ENCODE data around the gene TXNDC8. TPM values are rescaled to one million over a fixed set of nuclear protein-coding genes. Genes with fewer than 3 reads are reported as not detected.
"Not testable (repeated sequence)": the region's sequence is repeated elsewhere in the genome, so short reads cannot be mapped to it uniquely, and the experiment has no call there.

The TXNDC8 gene
- total RNA-seq, 1 experiment from 2014 or later: not detected

DNA sequence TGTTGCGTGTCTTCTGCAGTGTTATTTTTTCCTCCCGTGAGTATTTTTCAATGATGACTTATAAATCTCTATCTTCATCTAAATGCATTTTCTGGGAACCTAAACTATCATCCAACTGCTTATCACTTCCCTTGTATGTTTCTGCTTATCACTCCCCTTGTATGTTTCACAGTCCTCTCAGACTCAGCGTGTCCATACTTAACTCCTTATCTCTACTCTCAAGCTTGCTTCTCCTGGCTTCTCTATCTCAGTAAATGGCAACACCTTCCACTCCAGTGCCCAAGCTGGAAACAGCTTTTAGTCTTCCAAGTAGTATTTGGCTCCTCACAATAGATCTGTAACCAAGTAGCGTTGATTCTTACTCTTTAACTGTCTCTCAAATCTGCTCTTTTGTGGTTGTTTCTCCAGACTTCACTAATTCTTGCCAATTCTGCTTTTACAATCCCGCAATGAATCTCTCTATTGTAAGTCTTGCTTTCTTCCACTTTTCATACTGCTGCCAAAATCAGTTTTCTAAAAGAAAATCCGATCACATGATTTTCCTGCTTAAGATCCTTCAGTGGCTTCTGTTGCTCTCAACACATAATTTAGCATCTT is 33.8 kb upstream of the TXNDC8 start:
- BruUV-seq (replicated peaks): no TSS peak
- H3K36me3 ChIP-seq (ENCODE audit: control insufficient read depth, insufficient read depth, low read length): no peaks in the 10 kb centered on the region
- TF ChIP-seq, protein P1, sequence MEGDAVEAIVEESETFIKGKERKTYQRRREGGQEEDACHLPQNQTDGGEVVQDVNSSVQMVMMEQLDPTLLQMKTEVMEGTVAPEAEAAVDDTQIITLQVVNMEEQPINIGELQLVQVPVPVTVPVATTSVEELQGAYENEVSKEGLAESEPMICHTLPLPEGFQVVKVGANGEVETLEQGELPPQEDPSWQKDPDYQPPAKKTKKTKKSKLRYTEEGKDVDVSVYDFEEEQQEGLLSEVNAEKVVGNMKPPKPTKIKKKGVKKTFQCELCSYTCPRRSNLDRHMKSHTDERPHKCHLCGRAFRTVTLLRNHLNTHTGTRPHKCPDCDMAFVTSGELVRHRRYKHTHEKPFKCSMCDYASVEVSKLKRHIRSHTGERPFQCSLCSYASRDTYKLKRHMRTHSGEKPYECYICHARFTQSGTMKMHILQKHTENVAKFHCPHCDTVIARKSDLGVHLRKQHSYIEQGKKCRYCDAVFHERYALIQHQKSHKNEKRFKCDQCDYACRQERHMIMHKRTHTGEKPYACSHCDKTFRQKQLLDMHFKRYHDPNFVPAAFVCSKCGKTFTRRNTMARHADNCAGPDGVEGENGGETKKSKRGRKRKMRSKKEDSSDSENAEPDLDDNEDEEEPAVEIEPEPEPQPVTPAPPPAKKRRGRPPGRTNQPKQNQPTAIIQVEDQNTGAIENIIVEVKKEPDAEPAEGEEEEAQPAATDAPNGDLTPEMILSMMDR (IDR thresholded peaks at IDR 0.05; ENCODE audit: insufficient read depth in 1 of 2, low read depth in 1 of 2, low read length in 1 of 2, severe bottlenecking in 1 of 2, unreplicated experiment in 1 of 2): no peak
- no peaks in the 10 kb centered on the region for H3K36me3 Mint-ChIP-seq (ENCODE audit: insufficient read depth, unreplicated experiment)
- no peaks in the 10 kb centered on the region for H3K9me3 Mint-ChIP-seq (ENCODE audit: unreplicated experiment)
- intact Hi-C loops (cut with micrococcal nuclease; ENCODE audit: unreplicated experiment): no loop called here
- H3K27me3 Mint-ChIP-seq (ENCODE audit: insufficient read depth, unreplicated experiment): no peaks in the 10 kb centered on the region
- POLR2A ChIA-PET: no interaction called here
- no peaks in the 10 kb centered on the region for H3K27me3 ChIP-seq (replicated peaks; ENCODE audit: control insufficient read depth, insufficient read depth, low read length)
- H3K4me1 ChIP-seq: no peaks in the 10 kb centered on the region
- DNase-seq: no peak
- no peaks in the 10 kb centered on the region for H3K9me3 ChIP-seq
- H3K4me3 Mint-ChIP-seq (ENCODE audit: unreplicated experiment): no peak overlapping the region
- no peak overlapping the region for H3K27ac Mint-ChIP-seq (ENCODE audit: unreplicated experiment)
- no peaks in the 10 kb centered on the region for H3K4me1 Mint-ChIP-seq (ENCODE audit: low read depth, unreplicated experiment)
- CTCF ChIA-PET: no interaction called here
- H3K4me3 ChIP-seq (ENCODE audit: low read depth, low read length): no peak overlapping the region

DNA sequence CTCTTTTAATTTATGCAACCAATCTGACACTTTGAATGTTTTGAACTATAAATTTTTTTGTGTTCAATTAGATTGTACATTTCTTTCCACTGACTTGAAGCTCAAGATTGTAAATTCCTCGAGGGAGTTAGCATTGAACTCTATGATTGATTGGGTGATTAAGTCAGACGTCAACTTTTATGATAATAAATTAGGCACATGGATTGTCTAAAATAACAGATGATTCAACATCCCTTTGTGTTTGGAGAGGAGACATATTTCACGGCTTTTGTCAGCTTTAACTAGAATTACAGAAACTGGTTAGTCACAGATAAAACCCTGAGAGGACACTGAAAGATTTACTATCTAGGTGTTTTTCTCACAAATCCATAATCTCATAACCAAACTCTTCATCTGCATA is 32.7 kb upstream of the TXNDC8 start:
- CTCF ChIA-PET: interaction anchor here (0.5 kb wide), 1 partner anchor 1121 kb away, joined by 3 read pairs; no protein-coding TSS in a partner anchor
- POLR2A ChIA-PET: no interaction called here
- BruUV-seq (replicated peaks): no TSS peak
- no peak overlapping the region for H3K4me3 Mint-ChIP-seq (ENCODE audit: unreplicated experiment)
- DNase-seq: no peak
- no peak overlapping the region for H3K27ac Mint-ChIP-seq (ENCODE audit: unreplicated experiment)
- no peaks in the 10 kb centered on the region for H3K9me3 ChIP-seq
- intact Hi-C loops (cut with micrococcal nuclease; ENCODE audit: unreplicated experiment): no loop called here
- no peaks in the 10 kb centered on the region for H3K4me1 ChIP-seq
- no peaks in the 10 kb centered on the region for H3K9me3 Mint-ChIP-seq (ENCODE audit: unreplicated experiment)
- no peak overlapping the region for H3K4me3 ChIP-seq (ENCODE audit: low read depth, low read length)
- H3K27me3 Mint-ChIP-seq (ENCODE audit: insufficient read depth, unreplicated experiment): no peaks in the 10 kb centered on the region
- H3K27me3 ChIP-seq (replicated peaks; ENCODE audit: control insufficient read depth, insufficient read depth, low read length): no peaks in the 10 kb centered on the region
- no peaks in the 10 kb centered on the region for H3K36me3 Mint-ChIP-seq (ENCODE audit: insufficient read depth, unreplicated experiment)
- TF ChIP-seq, protein P1 (IDR thresholded peaks at IDR 0.05; ENCODE audit: insufficient read depth in 1 of 2, low read depth in 1 of 2, low read length in 1 of 2, severe bottlenecking in 1 of 2, unreplicated experiment in 1 of 2): no peak
- no peaks in the 10 kb centered on the region for H3K36me3 ChIP-seq (ENCODE audit: control insufficient read depth, insufficient read depth, low read length)
- H3K4me1 Mint-ChIP-seq (ENCODE audit: low read depth, unreplicated experiment): no peaks in the 10 kb centered on the region

DNA sequence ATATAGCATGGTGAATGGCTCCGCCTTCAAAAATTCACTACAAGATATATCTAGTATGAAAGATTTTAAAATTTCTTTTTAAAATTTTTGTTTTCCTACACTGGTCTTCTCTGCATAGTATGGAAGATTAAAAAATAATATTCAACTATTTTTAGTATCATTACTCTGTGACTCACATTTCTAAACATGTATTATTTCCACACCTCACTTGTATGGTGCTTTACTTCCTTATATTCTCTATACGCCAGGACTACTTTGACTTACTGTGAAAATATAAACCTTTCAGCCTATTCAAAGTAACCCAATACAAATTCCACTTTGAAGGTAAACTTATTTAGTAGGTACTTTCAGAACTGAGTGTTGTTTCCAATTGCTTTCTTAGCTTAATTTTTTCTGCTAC is 26.8 kb upstream of the TXNDC8 start:
- Mint-ChIP-seq H3K36me3 (ENCODE audit: insufficient read depth, unreplicated experiment) (no peaks in the 10 kb centered on the region), H3K9me3 (ENCODE audit: unreplicated experiment) (no peaks in the 10 kb centered on the region), H3K27ac (ENCODE audit: unreplicated experiment) (no peak overlapping the region), H3K4me3 (ENCODE audit: unreplicated experiment) (no peak overlapping the region), H3K27me3 (ENCODE audit: insufficient read depth, unreplicated experiment) (no peaks in the 10 kb centered on the region), H3K4me1 (ENCODE audit: low read depth, unreplicated experiment) (no peaks in the 10 kb centered on the region)
- TF ChIP-seq, protein P1 (IDR thresholded peaks at IDR 0.05; ENCODE audit: insufficient read depth in 1 of 2, low read depth in 1 of 2, low read length in 1 of 2, severe bottlenecking in 1 of 2, unreplicated experiment in 1 of 2): no peak
- Histone ChIP-seq H3K36me3 (ENCODE audit: control insufficient read depth, insufficient read depth, low read length) (no peaks in the 10 kb centered on the region), H3K27me3 (replicated peaks; ENCODE audit: control insufficient read depth, insufficient read depth, low read length) (no peaks in the 10 kb centered on the region), H3K4me1 (no peaks in the 10 kb centered on the region), H3K4me3 (ENCODE audit: low read depth, low read length) (no peak overlapping the region), H3K9me3 (no peaks in the 10 kb centered on the region)
- BruUV-seq (replicated peaks): no TSS peak
- ChIA-PET POLR2A (interaction anchor here (0.7 kb wide), 1 partner anchor 108 kb away, joined by 19 read pairs; the partner anchor contains the start of gene TXN), CTCF (no interaction called here)
- DNase-seq: no peak
- intact Hi-C loops (cut with micrococcal nuclease; ENCODE audit: unreplicated experiment): no loop called here

DNA sequence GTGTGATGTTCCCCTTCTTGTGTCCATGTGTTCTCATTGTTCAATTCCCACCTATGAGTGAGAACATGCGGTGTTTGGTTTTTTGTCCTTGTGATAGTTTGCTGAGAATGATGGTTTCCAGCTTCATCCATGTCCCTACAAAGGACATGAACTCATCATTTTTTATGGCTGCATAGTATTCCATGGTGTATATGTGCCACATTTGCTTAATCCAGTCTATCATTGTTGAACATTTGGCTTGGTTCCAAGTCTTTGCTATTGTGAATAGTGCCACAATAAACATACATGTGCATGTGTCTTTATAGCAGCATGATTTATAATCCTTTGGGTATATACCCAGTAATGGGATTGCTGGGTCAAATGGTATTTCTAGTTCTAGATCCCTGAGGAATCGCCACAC is 21.3 kb upstream of the TXNDC8 start:
- H3K4me3 Mint-ChIP-seq (ENCODE audit: unreplicated experiment); H3K27me3 ChIP-seq (replicated peaks; ENCODE audit: control insufficient read depth, insufficient read depth, low read length); intact Hi-C loops (cut with micrococcal nuclease; ENCODE audit: unreplicated experiment); BruUV-seq (replicated peaks); H3K27me3 Mint-ChIP-seq (ENCODE audit: insufficient read depth, unreplicated experiment); CTCF ChIA-PET; H3K9me3 Mint-ChIP-seq (ENCODE audit: unreplicated experiment); H3K27ac Mint-ChIP-seq (ENCODE audit: unreplicated experiment); DNase-seq; H3K9me3 ChIP-seq; H3K36me3 ChIP-seq (ENCODE audit: control insufficient read depth, insufficient read depth, low read length); H3K36me3 Mint-ChIP-seq (ENCODE audit: insufficient read depth, unreplicated experiment); H3K4me3 ChIP-seq (ENCODE audit: low read depth, low read length); POLR2A ChIA-PET: not testable (repeated sequence)
- peaks cover 11% of the 10 kb centered on the region for H3K4me1 ChIP-seq
- peaks cover 15% of the 10 kb centered on the region for H3K4me1 Mint-ChIP-seq (ENCODE audit: low read depth, unreplicated experiment)

Measured in Caco-2 (cell line).